Stimulated activated naive CD8-positive, alpha-beta T cell treated with anti-CD3 and anti-CD28 coated beads, Interleukin-15, amount 100 ng/mL, for 72 hours (primary cell): ENCODE data around the gene MPP2.
"Not testable (repeated sequence)": the region's sequence is repeated elsewhere in the genome, so short reads cannot be mapped to it uniquely, and the experiment has no call there.

Source experiments
- ATAC-seq: fragments of 150-1000 bp; cut with Tn5 transposase; 2 replicates; pipeline ENCODE4 v1.10.0; 2021; ENCODE audit warnings: mild to moderate bottlenecking, moderate library complexity
- DNase-seq, 2 donors: peaks; one replicate each; pipeline ENCODE4 v3.0.0; 2021 to 2022
- H3K27ac Mint-ChIP-seq, 2 donors: one replicate each; pipeline ENCODE4 v1.8.0; 2022; ENCODE audit warnings: mild to moderate bottlenecking in 2 of 2, mixed read lengths in 2 of 2, moderate library complexity in 2 of 2
- H3K27me3 Mint-ChIP-seq: one replicate; pipeline ENCODE4 v1.8.0; 2022; ENCODE audit warnings: mixed read lengths
- H3K4me1 Mint-ChIP-seq: one replicate; pipeline ENCODE4 v1.8.0; 2022; ENCODE audit warnings: mild to moderate bottlenecking, mixed read lengths
- H3K4me3 Mint-ChIP-seq, 2 donors: one replicate each; pipeline ENCODE4 v1.8.0; 2022; ENCODE audit warnings: mild to moderate bottlenecking in 2 of 2, mixed read lengths in 2 of 2, moderate library complexity in 1 of 2
- H3K9me3 Mint-ChIP-seq, 2 donors: one replicate each; pipeline ENCODE4 v1.8.0; 2022; ENCODE audit warnings: mixed read lengths in 2 of 2

The MPP2 gene

GRCh38 chr17:43875476-43876147 is 31.7 kb downstream of the MPP2 start:
- no peaks in the 10 kb centered on the region for H3K27me3 Mint-ChIP-seq
- ATAC-seq = no peak
- DNase-seq = no peak
- no peak overlapping the region for H3K27ac Mint-ChIP-seq
- H3K9me3 Mint-ChIP-seq = no peaks in the 10 kb centered on the region
- no peak overlapping the region for H3K4me3 Mint-ChIP-seq
- peaks cover 8% of the 10 kb centered on the region for H3K4me1 Mint-ChIP-seq

- ATAC-seq (no peak), DNase-seq (no peak)
- Mint-ChIP-seq H3K27ac (no peak overlapping the region), H3K9me3 (no peaks in the 10 kb centered on the region), H3K4me1 (peaks cover 8% of the 10 kb centered on the region), H3K4me3 (no peak overlapping the region), H3K27me3 (peaks cover 8% of the 10 kb centered on the region)
Measured at GRCh38 chr17:43874293-43874692, 33.0 kb downstream of the MPP2 start.

GRCh38 chr17:43873815-43874214 is 33.5 kb downstream of the MPP2 start:
- ATAC-seq (no peak), DNase-seq (no peak)
- peaks cover 3% of the 10 kb centered on the region for H3K4me1 Mint-ChIP-seq
- no peak overlapping the region for H3K4me3 Mint-ChIP-seq
- peaks cover 11% of the 10 kb centered on the region for H3K27me3 Mint-ChIP-seq
- H3K27ac Mint-ChIP-seq = no peak overlapping the region
- H3K9me3 Mint-ChIP-seq = no peaks in the 10 kb centered on the region

- Mint-ChIP-seq H3K9me3 (no peaks in the 10 kb centered on the region), H3K27ac (no peak overlapping the region), H3K27me3 (peaks cover 18% of the 10 kb centered on the region), H3K4me1 (no peaks in the 10 kb centered on the region), H3K4me3 (no peak overlapping the region)
- ATAC-seq (no peak), DNase-seq (no peak)
Measured at GRCh38 chr17:43873091-43873490, 34.2 kb downstream of the MPP2 start.

DNA sequence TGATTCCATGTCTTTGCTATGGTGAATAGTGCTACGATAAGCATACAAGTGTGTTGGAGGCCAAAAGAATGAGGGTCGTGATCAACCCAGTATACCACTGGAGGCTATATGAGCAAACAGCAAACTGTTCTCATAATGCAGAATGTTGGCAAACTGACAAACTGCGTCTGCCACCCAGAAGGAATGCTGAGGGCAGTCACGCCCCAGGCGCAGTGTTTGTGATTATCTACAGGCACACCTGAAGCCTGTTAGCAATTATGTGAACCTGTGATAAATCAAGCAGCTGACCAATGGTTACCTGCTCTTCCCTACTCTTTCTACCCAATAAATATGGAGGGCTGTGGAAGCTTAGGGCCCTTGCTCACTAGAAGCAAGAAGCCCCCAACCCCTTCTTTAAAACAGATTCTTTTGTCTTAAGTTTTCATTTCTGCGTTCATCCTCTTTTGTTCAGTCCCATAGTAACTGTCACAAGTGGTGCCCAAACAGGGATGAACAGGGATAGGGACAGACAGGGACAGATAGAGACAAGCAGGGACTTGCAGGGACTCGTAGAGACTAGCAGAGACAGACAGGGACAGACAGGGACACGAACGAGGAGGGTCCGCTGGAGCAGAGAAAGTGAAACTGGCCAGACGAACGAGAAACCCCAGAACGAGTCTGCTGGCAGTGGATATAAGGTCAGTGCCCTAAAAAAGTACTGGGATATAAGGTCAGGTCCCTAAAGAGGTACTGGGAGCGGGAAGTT is 35.2 kb downstream of the MPP2 start:
- Mint-ChIP-seq H3K4me3 (no peak overlapping the region), H3K9me3 (no peaks in the 10 kb centered on the region), H3K27me3 (peaks cover 19% of the 10 kb centered on the region), H3K27ac (no peak overlapping the region), H3K4me1 (no peaks in the 10 kb centered on the region)
- DNase-seq (no peak), ATAC-seq (no peak)

DNA sequence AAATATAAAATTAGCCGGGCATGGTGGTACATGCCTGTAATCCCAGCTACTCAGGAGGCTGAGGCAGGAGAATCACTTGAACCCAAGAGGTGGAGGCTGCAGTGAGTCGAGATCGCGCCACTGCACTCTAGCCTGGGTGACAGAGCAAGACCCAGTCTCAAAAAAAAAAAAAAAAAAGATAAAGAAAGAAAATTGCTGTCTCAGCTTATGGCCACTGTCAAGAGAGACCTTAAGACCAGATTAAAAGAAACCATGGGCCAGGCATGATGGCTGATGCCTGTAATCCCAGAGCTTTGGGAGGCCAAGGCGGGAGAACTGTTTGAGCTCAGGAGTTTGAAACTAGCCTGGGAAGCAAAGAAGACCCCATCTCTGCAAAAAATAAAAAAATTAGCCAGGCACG is 38.3 kb downstream of the MPP2 start:
- not testable (repeated sequence) for DNase-seq, H3K4me1 Mint-ChIP-seq, H3K4me3 Mint-ChIP-seq, ATAC-seq, H3K27ac Mint-ChIP-seq, H3K9me3 Mint-ChIP-seq
- peaks cover 19% of the 10 kb centered on the region for H3K27me3 Mint-ChIP-seq

- Mint-ChIP-seq H3K27me3 (peaks cover 19% of the 10 kb centered on the region), H3K4me3 (no peak overlapping the region), H3K9me3 (no peaks in the 10 kb centered on the region), H3K4me1 (no peaks in the 10 kb centered on the region), H3K27ac (no peak overlapping the region)
- ATAC-seq (no peak), DNase-seq (no peak)
Measured at GRCh38 chr17:43868226-43868994, 38.9 kb downstream of the MPP2 start.

- no peak overlapping the region for H3K27ac Mint-ChIP-seq
- H3K27me3 Mint-ChIP-seq = peaks cover 10% of the 10 kb centered on the region
- ATAC-seq (no peak), DNase-seq (no peak)
- no peaks in the 10 kb centered on the region for H3K9me3 Mint-ChIP-seq
- H3K4me1 Mint-ChIP-seq = no peaks in the 10 kb centered on the region
- H3K4me3 Mint-ChIP-seq = no peak overlapping the region
Measured at GRCh38 chr17:43864161-43864984, 43.0 kb downstream of the MPP2 start.

DNA sequence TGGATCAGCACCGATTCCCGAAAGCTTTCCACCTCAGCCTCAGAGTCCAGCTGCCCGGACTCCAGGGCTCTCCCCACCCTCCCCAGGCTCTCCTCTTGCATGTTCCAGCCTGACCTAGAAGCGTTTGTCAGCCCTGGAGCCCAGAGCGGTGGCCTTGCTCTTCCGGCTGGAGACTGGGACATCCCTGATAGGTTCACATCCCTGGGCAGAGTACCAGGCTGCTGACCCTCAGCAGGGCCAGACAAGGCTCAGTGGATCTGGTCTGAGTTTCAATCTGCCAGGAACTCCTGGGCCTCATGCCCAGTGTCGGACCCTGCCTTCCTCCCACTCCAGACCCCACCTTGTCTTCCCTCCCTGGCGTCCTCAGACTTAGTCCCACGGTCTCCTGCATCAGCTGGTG is 45.4 kb downstream of the MPP2 start:
- DNase-seq (no peak), ATAC-seq (no peak)
- Mint-ChIP-seq H3K4me3 (no peak overlapping the region), H3K27ac (no peak overlapping the region), H3K4me1 (no peaks in the 10 kb centered on the region), H3K9me3 (no peaks in the 10 kb centered on the region), H3K27me3 (peaks cover 12% of the 10 kb centered on the region)

DNA sequence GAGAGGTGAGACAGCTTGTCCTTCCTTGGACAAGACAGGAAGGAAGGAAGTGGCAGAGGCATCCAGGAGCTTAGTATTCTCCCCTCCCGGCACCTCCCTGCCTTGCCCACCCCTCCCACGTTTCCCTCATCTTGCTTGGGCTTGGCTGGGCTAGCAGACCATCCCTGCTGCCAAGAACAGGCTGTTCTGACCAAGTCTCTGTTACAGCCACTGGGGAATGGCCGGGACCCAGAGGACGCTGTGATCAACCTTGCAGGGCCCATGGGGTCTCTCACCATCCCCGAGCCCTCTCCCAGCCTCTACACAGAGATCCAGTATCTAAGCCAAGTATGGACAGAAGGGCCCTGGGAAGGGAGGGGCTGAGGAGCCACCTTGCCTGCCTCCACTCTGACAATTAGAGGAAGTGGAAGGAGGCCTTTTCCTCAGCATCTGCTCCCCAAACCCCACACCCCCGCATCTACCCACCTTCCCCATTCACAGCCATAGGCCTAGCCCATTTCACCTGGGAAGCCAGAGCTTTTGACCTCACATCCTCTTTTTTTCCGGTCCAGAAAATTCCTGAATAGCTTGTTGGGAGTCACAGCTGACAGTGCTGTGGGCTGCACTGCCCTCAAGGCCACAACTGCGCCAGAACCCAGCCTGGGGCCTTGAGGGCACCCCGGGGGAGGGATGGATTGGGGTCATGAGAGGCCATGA is 46.3 kb downstream of the MPP2 start:
- peaks cover 12% of the 10 kb centered on the region for H3K27me3 Mint-ChIP-seq
- no peak overlapping the region for H3K4me3 Mint-ChIP-seq
- no peak overlapping the region for H3K27ac Mint-ChIP-seq
- H3K4me1 Mint-ChIP-seq = no peaks in the 10 kb centered on the region
- ATAC-seq (no peak), DNase-seq (no peak)
- no peaks in the 10 kb centered on the region for H3K9me3 Mint-ChIP-seq

DNA sequence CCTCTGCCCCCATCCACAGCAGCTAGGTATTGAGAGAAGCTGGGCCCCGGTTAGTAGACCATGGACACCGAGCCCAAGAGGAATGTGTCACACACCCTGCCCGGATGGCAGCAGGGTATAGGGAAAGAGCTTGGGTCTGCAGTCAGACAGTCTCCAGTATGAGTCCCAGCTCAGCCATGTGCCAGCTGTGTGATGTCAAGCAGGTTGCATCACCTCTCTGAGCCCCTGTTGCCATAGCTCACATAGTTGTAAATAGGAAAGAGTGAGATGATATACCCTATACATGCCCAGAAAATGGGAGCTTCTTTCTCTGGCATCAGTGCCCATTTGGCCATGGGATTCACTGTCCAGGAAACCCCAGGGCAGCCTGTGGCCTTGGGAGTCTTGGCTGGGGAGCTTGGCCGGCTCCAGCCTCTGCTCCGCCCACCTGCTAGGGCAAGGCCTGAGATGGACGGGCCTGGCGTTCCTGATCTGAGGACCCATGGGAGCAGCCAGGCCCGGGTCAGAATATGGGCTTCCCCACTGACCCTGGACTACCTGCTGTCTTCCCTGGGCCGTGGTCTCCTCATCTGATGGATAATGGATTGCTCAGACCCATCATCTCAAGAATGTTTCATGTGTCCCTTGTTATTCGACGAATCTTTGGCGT is 47.1 kb downstream of the MPP2 start:
- no peaks in the 10 kb centered on the region for H3K9me3 Mint-ChIP-seq
- H3K4me1 Mint-ChIP-seq = no peaks in the 10 kb centered on the region
- no peak overlapping the region for H3K4me3 Mint-ChIP-seq
- H3K27ac Mint-ChIP-seq = peak overlapping the region; percentile 40 to 82
- ATAC-seq (no peak), DNase-seq (no peak)
- peaks cover 16% of the 10 kb centered on the region for H3K27me3 Mint-ChIP-seq

DNA sequence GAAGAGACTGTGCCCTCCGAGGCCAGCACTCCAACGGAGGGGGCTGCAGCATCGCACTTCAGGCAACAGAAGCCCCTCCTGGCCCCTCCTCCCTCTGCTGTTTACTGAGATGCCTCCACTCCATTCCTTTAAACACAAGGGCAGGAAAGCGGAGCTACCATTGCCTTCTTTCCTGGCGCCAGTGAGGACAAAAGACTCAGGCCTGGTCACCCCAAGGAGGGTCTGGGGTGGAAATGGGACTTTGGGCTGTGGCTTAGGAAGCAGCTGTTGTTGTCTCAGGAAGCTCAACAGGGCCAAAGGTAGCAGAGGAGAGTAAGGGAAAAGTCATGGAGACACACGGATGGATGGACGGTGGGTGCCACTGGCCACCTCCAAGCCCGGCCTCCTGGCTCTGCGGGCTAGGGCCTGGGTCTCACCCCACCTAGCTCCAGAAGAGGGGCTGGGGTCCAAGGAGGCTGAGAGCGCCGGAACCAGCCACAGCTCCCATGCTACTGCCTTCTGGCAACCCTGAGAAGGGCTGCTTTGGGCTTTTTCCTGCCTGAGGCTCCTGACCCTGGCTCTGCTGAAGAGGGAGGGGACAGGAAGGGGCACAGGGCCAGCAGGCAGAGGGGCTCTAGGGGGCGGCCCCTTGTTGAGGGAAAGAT is 49.3 kb downstream of the MPP2 start:
- ATAC-seq (no peak), DNase-seq (no peak)
- Mint-ChIP-seq H3K9me3 (no peaks in the 10 kb centered on the region), H3K27me3 (peaks cover 19% of the 10 kb centered on the region), H3K4me1 (no peaks in the 10 kb centered on the region), H3K4me3 (no peak overlapping the region), H3K27ac (peak overlapping the region in 1 of 2 donors; percentile 40)

DNA sequence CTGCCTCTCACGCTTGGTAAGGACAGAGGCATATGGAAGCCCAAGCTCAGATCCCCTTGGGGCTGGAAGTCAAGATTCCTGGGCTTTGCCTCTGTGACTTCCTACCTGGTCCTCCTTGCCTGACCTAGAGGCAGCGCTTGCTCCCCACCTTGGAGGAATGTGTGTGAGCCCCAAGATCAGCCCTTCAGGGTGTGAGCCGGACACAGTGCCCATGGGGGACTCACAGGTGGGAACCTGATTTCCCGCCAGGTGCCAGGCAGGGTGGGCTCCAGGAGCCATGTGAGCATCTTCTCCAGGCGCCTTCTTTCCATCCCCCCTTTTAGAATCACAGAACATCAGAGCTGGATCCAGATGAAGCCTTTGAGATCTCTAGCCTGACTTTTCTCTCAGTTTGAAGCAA is 50.2 kb downstream of the MPP2 start:
- Mint-ChIP-seq H3K4me3 (no peak overlapping the region), H3K27ac (no peak overlapping the region)
- no peak for DNase-seq

GRCh38 chr17:43856141-43856540 is 51.2 kb downstream of the MPP2 start:
- Mint-ChIP-seq H3K4me1 (no peaks in the 10 kb centered on the region), H3K9me3 (no peaks in the 10 kb centered on the region), H3K27me3 (peaks cover 29% of the 10 kb centered on the region), H3K27ac (no peak overlapping the region), H3K4me3 (no peak overlapping the region)
- DNase-seq = no peak
- no peak for ATAC-seq

More for the DNA sequence above, 50.2 kb downstream of the MPP2 start:
- Mint-ChIP-seq H3K27me3 (peaks cover 19% of the 10 kb centered on the region), H3K9me3 (no peaks in the 10 kb centered on the region), H3K4me1 (no peaks in the 10 kb centered on the region)
- no peak for ATAC-seq
